A549 (cell line): Measurements from ENCODE around the gene AFF3. TPM values are rescaled to one million over a fixed set of nuclear protein-coding genes. Genes with fewer than 3 reads are reported as not detected.

Experiments used
- ATAC-seq, 2 experiments: fragments of 200-7000 bp in 1 of 2; fragments of >200 bp in 1 of 2; cut with Nextera tagmentation in 1 of 2; cut with Tn5 transposase in 1 of 2; 3 replicates each; pipeline versions ENCODE4 v1.8.0 to v1.9.1; 2018 to 2020; ENCODE audit warnings: mild to moderate bottlenecking in 1 of 2, moderate library complexity in 1 of 2
- CTCF ChIA-PET: fragments of 300-600 bp; sonication (Branson Sonifier 250); formaldehyde crosslinking; extraction: SDS; loops from one replicate; lab custom pipeline; 2021; ENCODE audit warnings: antibody characterized with exemption, inconsistent platforms; lab: Yijun Ruan, JAX
- POLR2A ChIA-PET: fragments of 350-600 bp; formaldehyde crosslinking; extraction: SDS; loops from one replicate; lab custom pipeline; 2021; ENCODE audit warnings: antibody characterized with exemption, inconsistent platforms; lab: Yijun Ruan, JAX
- DNase-seq, 2 experiments: peaks; one replicate each; pipeline versions ENCODE4 v3.0.0 to v3.0.0-alpha.2; 2011 to 2016; ENCODE audit warnings: low read depth in 1 of 2, low spot score in 1 of 2
- FAIRE-seq: peaks from 2 replicates; lab custom pipeline; 2011; peaks lifted over from hg19 to GRCh38; lab: Jason Lieb, UNC
- H3K27ac ChIP-seq, 2 experiments: fragments of >200 bp; sonication (Bioruptor Twin); formaldehyde crosslinking; 3 replicates each; pipeline ENCODE4 v1.5.1; 2016 to 2017
- H3K4me1 ChIP-seq: fragments of >200 bp; sonication (Bioruptor Twin); formaldehyde crosslinking; 3 replicates; pipeline ENCODE4 v1.6.1; 2016
- H3K4me2 ChIP-seq: fragments of >200 bp; sonication (Bioruptor Twin); formaldehyde crosslinking; 3 replicates; pipeline ENCODE4 v1.6.1; 2016
- H3K4me3 ChIP-seq: fragments of >200 bp; sonication (Bioruptor Twin); formaldehyde crosslinking; 3 replicates; pipeline ENCODE4 v1.5.1; 2016
- H3K9me3 ChIP-seq: fragments of >200 bp; sonication (Bioruptor Twin); formaldehyde crosslinking; 3 replicates; pipeline ENCODE4 v1.6.1; 2016
- BCL3 ChIP-seq: fragments of >200 bp; sonication (Bioruptor Twin); formaldehyde crosslinking; IDR thresholded peaks from 3 replicates; pipeline ENCODE4 v1.6.1; 2016
- CHD4 ChIP-seq: fragments of 200-600 bp; sonication (generic); IDR thresholded peaks from 2 replicates; pipeline ENCODE4 v1.6.1; 2016; ENCODE audit warnings: antibody characterized with exemption, mild to moderate bottlenecking, borderline replicate concordance
- ELK1 ChIP-seq: fragments of 150-350 bp; IDR thresholded peaks from 2 replicates; pipeline ENCODE4 v1.6.1; 2014; ENCODE audit warnings: low read depth, mild to moderate bottlenecking, low read length
- GATA3 ChIP-seq: IDR thresholded peaks from 2 replicates; pipeline ENCODE4 v1.6.1; 2012; ENCODE audit warnings: borderline replicate concordance
- HEYL ChIP-seq: fragments of 250-450 bp; sonication (Bioruptor Pico); IDR thresholded peaks from 2 replicates; pipeline ENCODE4 v1.8.0; 2021; ENCODE audit warnings: mild to moderate bottlenecking, moderate library complexity
- HMGXB4 ChIP-seq: fragments of 250-450 bp; sonication (Bioruptor Pico); IDR thresholded peaks from 2 replicates; pipeline ENCODE4 v1.5.0; 2021; ENCODE audit warnings: mild to moderate bottlenecking, moderate library complexity, borderline replicate concordance
- HOXB13 ChIP-seq: fragments of 250-450 bp; sonication (Bioruptor Pico); IDR thresholded peaks from 2 replicates; pipeline ENCODE4 v1.5.0; 2020; ENCODE audit warnings: low read depth, mild to moderate bottlenecking, moderate library complexity
- KDM1A ChIP-seq: fragments of 200-600 bp; sonication (generic); IDR thresholded peaks from 2 replicates; pipeline ENCODE4 v1.6.1; 2016; ENCODE audit warnings: low read depth, mild to moderate bottlenecking
- NPAS2 ChIP-seq: fragments of 250-450 bp; sonication (Bioruptor Pico); IDR thresholded peaks from 2 replicates; pipeline ENCODE4 v1.8.0; 2022; ENCODE audit warnings: mild to moderate bottlenecking, moderate library complexity, borderline replicate concordance
- NR3C1 ChIP-seq: fragments of >200 bp; sonication (Bioruptor Twin); formaldehyde crosslinking; IDR thresholded peaks from 3 replicates; pipeline ENCODE4 v1.6.1; 2017
- POLR2A ChIP-seq: IDR thresholded peaks from 2 replicates; pipeline ENCODE4 v1.6.1; 2012; ENCODE audit warnings: mild to moderate bottlenecking, low read length
- SREBF2 ChIP-seq: fragments of 450-650 bp; IDR thresholded peaks from 2 replicates; pipeline ENCODE4 v1.6.1; 2014; ENCODE audit warnings: mild to moderate bottlenecking, moderate library complexity
- TFCP2L1 ChIP-seq: fragments of 250-450 bp; sonication (Bioruptor Pico); IDR thresholded peaks from 2 replicates; pipeline ENCODE4 v1.5.0; 2021; ENCODE audit warnings: mild to moderate bottlenecking
- whole genome bisulfite sequencing: methylation state at CpG from one replicate; pipeline ENCODE4 v1.1.6; 2017; ENCODE audit errors: missing lambda C conversion rate; 5-methylcytosine and 5-hydroxymethylcytosine counted together
- polyA plus RNA-seq, 4 experiments: library from polyadenylated mRNA; depleted of rRNA in 3 of 4; stranded (reverse); fragments of >200 nt; fragmentation: RNase III in 1 of 4; extraction: RNeasy Plus Mini Kit Qiagen cat#74134 plus additional on column Dnase treatment in 1 of 4; gene quantifications; 2 replicates in 3 of 4; 3 replicates in 1 of 4; pipeline ENCODE4 v1.2.3, GENCODE V29; 2011 to 2017

The AFF3 gene
- polyA plus RNA-seq, 2 of the 4 experiments (the other 2 are of a cell fraction): not detected

DNA sequence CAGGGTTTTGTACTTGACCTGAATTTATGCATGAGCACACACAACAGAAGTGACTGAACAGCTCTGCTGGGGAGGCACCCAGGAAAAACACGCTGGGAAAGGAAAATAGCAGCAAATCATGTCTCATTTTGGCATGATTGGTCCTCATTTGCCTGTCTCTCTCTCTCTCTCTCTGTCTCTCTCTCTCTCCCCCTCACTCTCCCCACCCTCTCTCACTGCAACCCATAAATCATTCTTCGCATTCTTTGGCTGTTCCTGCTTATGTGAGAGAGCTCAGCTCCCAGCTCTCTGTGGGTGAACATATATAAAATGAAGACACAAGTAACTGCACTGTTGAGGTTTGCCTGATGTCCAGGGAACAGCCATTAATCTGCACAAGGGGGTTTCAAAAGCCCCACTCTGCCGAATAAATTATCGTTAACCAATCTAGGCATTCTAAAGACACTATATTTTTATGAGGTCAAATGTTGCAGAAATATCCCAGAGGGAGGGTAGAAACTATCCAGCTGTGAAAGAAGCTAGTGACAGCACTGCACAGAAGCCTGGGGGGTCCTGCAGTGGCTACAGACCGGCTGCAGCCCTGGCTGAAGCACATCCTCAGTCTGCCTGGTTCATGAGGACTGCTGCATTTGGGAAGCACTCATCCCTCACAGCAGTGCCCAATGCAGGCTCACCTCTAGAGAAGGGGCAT is 260.3 kb downstream of the AFF3 start:
- H3K27ac ChIP-seq: no peak overlapping the region

DNA sequence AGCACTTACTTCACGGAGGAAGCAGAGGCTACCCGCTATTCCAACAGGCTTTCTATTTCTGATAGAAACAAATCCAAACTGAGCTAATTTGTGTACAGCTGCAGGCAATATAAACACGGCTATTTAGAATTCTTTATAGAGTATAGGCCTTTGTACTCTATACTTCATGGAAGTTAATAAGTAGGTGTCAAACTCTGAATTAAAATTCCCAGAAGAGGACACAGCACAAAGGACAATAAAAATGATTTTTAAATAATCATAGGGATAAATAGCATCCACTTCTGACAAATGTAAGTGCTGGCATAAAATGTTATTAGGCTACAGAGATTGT is 261.5 kb downstream of the AFF3 start:
- POLR2A ChIA-PET: no interaction called here
- CTCF ChIA-PET: interaction anchor here (1.2 kb wide), 1 partner anchor 14 kb away, joined by 3 read pairs; no protein-coding TSS in a partner anchor
- no peak overlapping the region for H3K4me2 ChIP-seq
- ATAC-seq (no peak), FAIRE-seq (no peak), DNase-seq (no peak)
- no peak for TF ChIP-seq POLR2A
- TF ChIP-seq CHD4: no peak
- no peak for TF ChIP-seq SREBF2
- TF ChIP-seq BCL3: no peak
- TF ChIP-seq HOXB13 (CRISPR knock-in tag): no peak
- TF ChIP-seq HEYL: no peak
- no peak for TF ChIP-seq HMGXB4
- TF ChIP-seq TFCP2L1 (CRISPR knock-in tag): no peak
- no peak for TF ChIP-seq ELK1
- no peak for TF ChIP-seq NR3C1
- TF ChIP-seq NPAS2 (CRISPR knock-in tag): no peak
- no peak overlapping the region for H3K4me3 ChIP-seq
- no peaks in the 10 kb centered on the region for H3K9me3 ChIP-seq
- no peak overlapping the region for H3K27ac ChIP-seq
- WGBS: 71% methylated on average over 3 of the region's 3 CpGs
- no peaks in the 10 kb centered on the region for H3K4me1 ChIP-seq

More for the DNA sequence above, 260.3 kb downstream of the AFF3 start:
- Histone ChIP-seq H3K4me2 (no peak overlapping the region), H3K4me1 (no peaks in the 10 kb centered on the region), H3K4me3 (no peak overlapping the region), H3K9me3 (no peaks in the 10 kb centered on the region)
- ChIA-PET POLR2A (no interaction called here), CTCF (interaction anchor here (0.6 to 1.2 kb wide), 2 partner anchors 13 to 334 kb away, joined by 3 read pairs; no protein-coding TSS in a partner anchor)
- 0 out of 6 replicates have a peak, but pooled peaks of 1 of the 2 experiments have one; percentile 24 for ATAC-seq
- no peak for TF ChIP-seq KDM1A
- 41% methylated on average over 5 of the region's 5 CpGs for WGBS
- peak in 1 of 2 experiments; percentile 13 for DNase-seq
- FAIRE-seq: no peak

DNA sequence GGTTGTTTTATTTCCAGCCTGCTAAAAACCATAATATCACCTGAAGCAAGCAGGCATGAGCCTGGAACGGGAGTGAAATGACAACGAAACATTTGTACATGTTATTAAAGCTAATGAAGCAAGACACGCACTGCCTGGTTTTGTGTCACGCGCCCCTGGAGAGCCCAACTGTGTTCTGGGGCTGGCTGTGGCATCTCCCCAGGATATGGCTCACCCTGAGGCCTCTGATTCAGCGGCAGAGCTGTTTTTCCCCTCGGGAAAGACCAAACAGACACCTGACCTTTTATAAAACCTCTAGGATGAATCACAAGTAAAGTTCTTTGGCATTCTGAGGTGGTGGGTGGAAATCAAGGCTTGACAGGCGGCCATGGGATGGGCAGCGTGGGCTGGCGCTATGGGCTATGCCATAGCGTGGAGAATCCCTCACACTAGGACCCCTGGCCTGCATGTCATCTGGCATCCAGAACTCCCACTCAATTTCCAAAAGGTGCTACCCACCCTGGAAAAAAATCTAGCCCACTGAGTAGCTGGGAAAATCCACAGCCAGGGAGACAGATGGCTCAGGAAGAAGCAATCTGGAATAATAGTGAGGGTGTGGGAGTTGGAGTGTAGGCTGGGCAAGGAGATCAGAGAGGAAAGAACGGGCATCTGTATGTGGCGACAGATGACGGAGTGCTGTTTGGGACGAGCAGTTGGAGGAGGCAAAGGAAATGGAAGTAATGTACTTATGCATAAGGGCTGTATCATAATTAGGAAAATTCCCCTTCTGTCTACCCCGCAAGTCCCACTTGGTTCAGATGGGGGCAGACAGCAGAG is 262.0 kb downstream of the AFF3 start:
- Histone ChIP-seq H3K9me3 (no peaks in the 10 kb centered on the region), H3K27ac (no peak overlapping the region), H3K4me1 (no peaks in the 10 kb centered on the region), H3K4me2 (no peak overlapping the region), H3K4me3 (no peak overlapping the region)
- ChIA-PET CTCF (interaction anchor here (1.2 kb wide), 1 partner anchor 15 kb away, joined by 3 read pairs; no protein-coding TSS in a partner anchor), POLR2A (no interaction called here)
- ATAC-seq: no peak
- 41% methylated on average over 16 of the region's 16 CpGs for WGBS
- TF ChIP-seq HEYL: no peak
- TF ChIP-seq HMGXB4: no peak
- no peak for TF ChIP-seq GATA3
- no peak for DNase-seq
- no peak for FAIRE-seq
